Activated B cell treated with CpG ODN at 0.5 μM for 24 hours (primary cell): ENCODE data around the gene NFYA. TPM values are rescaled to one million over a fixed set of nuclear protein-coding genes. Genes with fewer than 3 reads are reported as not detected.
A peak's percentile ranks its signal among the peaks of the same experiment; 100 is the strongest.

Experiments used
- ATAC-seq: fragments of 200-7000 bp; cut with Tn5 transposase; one replicate; pipeline ENCODE4 v1.10.0; 2021; ENCODE audit warnings: low read depth, mild to moderate bottlenecking, moderate library complexity
- CTCF ChIA-PET: fragments of 350-600 bp; sonication (Branson Sonifier 250); formaldehyde crosslinking; loops from one replicate; lab custom pipeline; 2021; ENCODE audit warnings: antibody characterized with exemption; lab: Charles Lee
- POLR2A ChIA-PET: fragments of 350-600 bp; sonication (Branson Sonifier 250); formaldehyde crosslinking; loops from one replicate; lab custom pipeline; 2021; ENCODE audit warnings: antibody characterized with exemption; lab: Charles Lee
- DNase-seq: peaks from one replicate; pipeline ENCODE4 v3.0.0; 2022
- H3K27ac Mint-ChIP-seq: one replicate; pipeline ENCODE4 v1.8.0; 2020; ENCODE audit warnings: mixed read lengths
- H3K27me3 Mint-ChIP-seq: one replicate; pipeline ENCODE4 v1.8.0; 2021; ENCODE audit warnings: mixed read lengths
- H3K36me3 Mint-ChIP-seq: one replicate; pipeline ENCODE4 v1.8.0; 2021; ENCODE audit warnings: low read depth, mixed read lengths
- H3K4me1 Mint-ChIP-seq: one replicate; pipeline ENCODE4 v1.8.0; 2021; ENCODE audit warnings: mixed read lengths
- H3K4me3 Mint-ChIP-seq: one replicate; pipeline ENCODE4 v1.8.0; 2020; ENCODE audit warnings: mild to moderate bottlenecking, mixed read lengths
- H3K9me3 Mint-ChIP-seq: one replicate; pipeline ENCODE4 v1.8.0; 2020; ENCODE audit warnings: mixed read lengths
- CTCF ChIP-seq: fragments of 200-600 bp; IDR thresholded peaks from one replicate; pipeline ENCODE4 v1.8.0; 2022; ENCODE audit warnings: antibody characterized with exemption, mild to moderate bottlenecking
- intact Hi-C: fragments of 100-400 bp; cut with micrococcal nuclease; formaldehyde crosslinking; loops from one replicate; pipeline ENCODE4 v1.15.1; 2024
- total RNA-seq: library from RNA; stranded (reverse); gene quantifications from 2 replicates; pipeline ENCODE4 v1.2.3, GENCODE V29; 2022

Gene NFYA
- total RNA-seq, 1 donor from 2014 or later = 35.1 TPM

- POLR2A ChIA-PET = interaction anchor here (0.6 kb wide), 2 partner anchors 232 to 950 kb away, joined by 4 to 6 read pairs; no protein-coding TSS in a partner anchor
Measured at GRCh38 chr6:41073968-41074691, 1.4 kb downstream of the NFYA start.

GRCh38 chr6:41074692-41075436 is 2.1 kb downstream of the NFYA start:
- ChIA-PET CTCF (interaction anchor here (1.2 kb wide), 1 partner anchor 204 kb away, joined by 4 read pairs; no protein-coding TSS in a partner anchor), POLR2A (interaction anchor here (0.6 kb wide), 1 partner anchor 231 kb away, joined by 6 read pairs; no protein-coding TSS in a partner anchor)
- H3K4me1 Mint-ChIP-seq = peaks cover 60% of the 10 kb centered on the region
- TF ChIP-seq CTCF = no peak
- ATAC-seq (no peak), DNase-seq (no peak)
- peaks cover 49% of the 10 kb centered on the region for H3K36me3 Mint-ChIP-seq
- no peaks in the 10 kb centered on the region for H3K9me3 Mint-ChIP-seq
- intact Hi-C loops = loop anchor here (5.0 to 10.0 kb wide), 3 partner anchors 472 to 1670 kb away; partner anchors contain the start of genes FOXP4, TBCC and TOMM6
- H3K27ac Mint-ChIP-seq = peak overlapping the region; percentile 93
- peak overlapping the region; percentile 96 for H3K4me3 Mint-ChIP-seq
- H3K27me3 Mint-ChIP-seq = no peaks in the 10 kb centered on the region

More at GRCh38 chr6:41073968-41074691, 1.4 kb downstream of the NFYA start:
- intact Hi-C loops = loop anchor here (1.0 to 10.0 kb wide), 8 partner anchors 109 to 1959 kb away; partner anchors contain the start of genes FOXP4, SAYSD1, TBCC and TOMM6
- CTCF ChIA-PET = interaction anchor here (1.2 kb wide), 1 partner anchor 204 kb away, joined by 4 read pairs; no protein-coding TSS in a partner anchor
- no peaks in the 10 kb centered on the region for H3K27me3 Mint-ChIP-seq
- ATAC-seq (no peak), DNase-seq (no peak)
- H3K4me1 Mint-ChIP-seq = peaks cover 53% of the 10 kb centered on the region
- H3K36me3 Mint-ChIP-seq = peaks cover 48% of the 10 kb centered on the region
- no peak for TF ChIP-seq CTCF
- no peaks in the 10 kb centered on the region for H3K9me3 Mint-ChIP-seq
- H3K27ac Mint-ChIP-seq = peak overlapping the region; percentile 93
- H3K4me3 Mint-ChIP-seq = peak overlapping the region; percentile 96

GRCh38 chr6:41075651-41076626 is 3.2 kb downstream of the NFYA start:
- ATAC-seq (no peak), DNase-seq (no peak)
- peak overlapping the region; percentile 96 for H3K4me3 Mint-ChIP-seq
- TF ChIP-seq CTCF = no peak
- ChIA-PET POLR2A (no interaction called here), CTCF (interaction anchor here (1.2 kb wide), 2 partner anchors 106 to 202 kb away, joined by 3 to 4 read pairs; no protein-coding TSS in a partner anchor)
- H3K27me3 Mint-ChIP-seq = no peaks in the 10 kb centered on the region
- no peak overlapping the region for H3K27ac Mint-ChIP-seq
- intact Hi-C loops = loop anchor here (10.0 kb wide), 1 partner anchor 1669 kb away; the partner anchor contains the start of gene TBCC
- peaks cover 53% of the 10 kb centered on the region for H3K36me3 Mint-ChIP-seq
- H3K9me3 Mint-ChIP-seq = no peaks in the 10 kb centered on the region
- H3K4me1 Mint-ChIP-seq = peaks cover 66% of the 10 kb centered on the region

- peaks cover 63% of the 10 kb centered on the region for H3K4me1 Mint-ChIP-seq
- intact Hi-C loops = loop anchor here (10.0 kb wide), 1 partner anchor 1667 kb away; the partner anchor contains the start of gene TBCC
- TF ChIP-seq CTCF = no peak
- no peak for DNase-seq
- H3K27ac Mint-ChIP-seq = no peak overlapping the region
- no peak for ATAC-seq
- ChIA-PET POLR2A (no interaction called here), CTCF (no interaction called here)
- H3K4me3 Mint-ChIP-seq = no peak overlapping the region
- no peaks in the 10 kb centered on the region for H3K27me3 Mint-ChIP-seq
- no peaks in the 10 kb centered on the region for H3K9me3 Mint-ChIP-seq
- peaks cover 56% of the 10 kb centered on the region for H3K36me3 Mint-ChIP-seq
Measured at GRCh38 chr6:41077536-41077935, 4.8 kb downstream of the NFYA start.
